HepG2 (cell line): ENCODE results near the gene NCBP2. TPM values are rescaled to one million over a fixed set of nuclear protein-coding genes. Genes with fewer than 3 reads are reported as not detected.
A peak's percentile ranks its signal among the peaks of the same experiment; 100 is the strongest.

ENCODE experiments used
- DR1 ChIP-seq: sonication (generic); formaldehyde crosslinking; IDR thresholded peaks from 2 replicates; pipeline ENCODE4 v1.8.0; 2021; ENCODE audit warnings: mild to moderate bottlenecking, missing genetic modification reagents, inconsistent platforms
- FOXJ3 ChIP-seq: sonication (generic); formaldehyde crosslinking; IDR thresholded peaks from 2 replicates; pipeline ENCODE4 v1.4.0; 2020; ENCODE audit warnings: missing genetic modification reagents, mild to moderate bottlenecking, borderline replicate concordance
- PPARG ChIP-seq: conservative IDR thresholded peaks from 2 replicates; pipeline ENCODE4 v1.6.1; 2016; ENCODE audit warnings: missing biosample characterization, missing genetic modification reagents
- RXRA ChIP-seq: sonication (generic); formaldehyde crosslinking; IDR thresholded peaks from 2 replicates; pipeline ENCODE4 v1.5.1; 2020; ENCODE audit warnings: missing genetic modification reagents
- SALL2 ChIP-seq: sonication (generic); formaldehyde crosslinking; IDR thresholded peaks from 2 replicates; pipeline ENCODE4 v1.8.1; 2023; ENCODE audit warnings: mild to moderate bottlenecking, missing genetic modification reagents, inconsistent platforms
- SETDB1 ChIP-seq: sonication (generic); formaldehyde crosslinking; IDR thresholded peaks from 2 replicates; pipeline ENCODE4 v1.5.1; 2020; ENCODE audit warnings: missing genetic modification reagents, mild to moderate bottlenecking, borderline replicate concordance
- SKI ChIP-seq: fragments of 450-650 bp; IDR thresholded peaks from one replicate; pipeline ENCODE4 v1.6.1; 2018; ENCODE audit warnings: mild to moderate bottlenecking; ENCODE audit not compliant: partially characterized antibody
- TBX2 ChIP-seq: sonication (generic); formaldehyde crosslinking; IDR thresholded peaks from 2 replicates; pipeline ENCODE4 v1.5.0; 2020; ENCODE audit warnings: missing genetic modification reagents, mild to moderate bottlenecking, borderline replicate concordance
- ZEB1 ChIP-seq: IDR thresholded peaks from 2 replicates; pipeline ENCODE4 v1.6.1; 2012; ENCODE audit warnings: mild to moderate bottlenecking, low read depth, inconsistent platforms; ENCODE audit not compliant: insufficient replicate concordance
- ZIK1 ChIP-seq: sonication (generic); formaldehyde crosslinking; IDR thresholded peaks from 2 replicates; pipeline ENCODE4 v1.5.0; 2020; ENCODE audit warnings: mild to moderate bottlenecking, low read depth, missing genetic modification reagents, borderline replicate concordance
- ZNF225 ChIP-seq: sonication (generic); formaldehyde crosslinking; IDR thresholded peaks from 2 replicates; pipeline ENCODE4 v1.4.0; 2020; ENCODE audit warnings: mild to moderate bottlenecking, missing genetic modification reagents
- ZNF263 ChIP-seq: sonication (generic); formaldehyde crosslinking; IDR thresholded peaks from 2 replicates; pipeline ENCODE4 v1.4.0; 2020; ENCODE audit warnings: missing genetic modification reagents
- ZNF33B ChIP-seq: sonication (generic); formaldehyde crosslinking; IDR thresholded peaks from 2 replicates; pipeline ENCODE4 v1.5.1; 2020; ENCODE audit warnings: mild to moderate bottlenecking, missing genetic modification reagents
- ZNF572 ChIP-seq: sonication (generic); formaldehyde crosslinking; IDR thresholded peaks from 2 replicates; pipeline ENCODE4 v1.5.1; 2020; ENCODE audit warnings: mild to moderate bottlenecking, missing genetic modification reagents
- ZNF580 ChIP-seq: IDR thresholded peaks from 2 replicates; pipeline ENCODE4 v1.6.1; 2016; ENCODE audit warnings: low read depth, borderline replicate concordance
- ZNF605 ChIP-seq: sonication (generic); formaldehyde crosslinking; IDR thresholded peaks from 2 replicates; pipeline ENCODE4 v1.8.0; 2022; ENCODE audit warnings: mild to moderate bottlenecking, missing genetic modification reagents
- ZNF703 ChIP-seq: sonication (generic); formaldehyde crosslinking; IDR thresholded peaks from 2 replicates; pipeline ENCODE4 v1.5.1; 2020; ENCODE audit warnings: missing genetic modification reagents, mild to moderate bottlenecking, moderate library complexity, borderline replicate concordance
- ZNF788 ChIP-seq: sonication (generic); formaldehyde crosslinking; IDR thresholded peaks from 2 replicates; pipeline ENCODE4 v1.5.0; 2020; ENCODE audit warnings: mild to moderate bottlenecking, missing genetic modification reagents, borderline replicate concordance
- ZNF816 ChIP-seq: sonication (generic); formaldehyde crosslinking; IDR thresholded peaks from 2 replicates; pipeline ENCODE4 v1.8.0; 2022; ENCODE audit warnings: missing genetic modification reagents, mild to moderate bottlenecking, borderline replicate concordance
- polyA plus RNA-seq, 8 experiments: library from polyadenylated mRNA; depleted of rRNA in 3 of 8; stranded (reverse) in 7 of 8; unstranded in 1 of 8; fragments of >200 nt; fragmentation: Illumina TruSeq in 4 of 8; extraction: Trizol in 4 of 8; gene quantifications; 2 replicates each; pipeline versions ENCODE4 v1.2.1 to v1.2.3, GENCODE V29; 2011 to 2016; ENCODE audit warnings: low read depth in 4 of 8, missing spikeins in 1 of 8, mixed read lengths in 1 of 8; ENCODE audit not compliant: insufficient read depth in 1 of 8
- total RNA-seq, 5 experiments: library from RNA; depleted of rRNA; stranded (reverse); fragments of >200 nt; fragmentation: Illumina TruSeq; extraction: Trizol; gene quantifications; 2 replicates each; pipeline ENCODE4 v1.2.3, GENCODE V29; 2016; ENCODE audit warnings: low read depth in 1 of 5
- TF ChIP-seq, protein P1 (sequence below): sonication (generic); formaldehyde crosslinking; IDR thresholded peaks from 2 replicates; pipeline ENCODE4 v1.4.0; 2020; ENCODE audit warnings: missing genetic modification reagents
- TF ChIP-seq, protein P2 (sequence below): sonication (generic); formaldehyde crosslinking; IDR thresholded peaks from 2 replicates; pipeline ENCODE4 v1.8.0; 2022; ENCODE audit warnings: mild to moderate bottlenecking, missing genetic modification reagents, borderline replicate concordance
- TF ChIP-seq, protein P3 (sequence below): sonication (generic); formaldehyde crosslinking; IDR thresholded peaks from 2 replicates; pipeline ENCODE4 v1.4.0; 2020; ENCODE audit warnings: missing genetic modification reagents, mild to moderate bottlenecking, borderline replicate concordance

NCBP2 gene
- total and polyA plus RNA-seq, 2 of the 13 experiments (the other 11 are each of a cell fraction or from before 2014, with no cell fraction given) = 58.7 to 95.5 TPM

- TF ChIP-seq SETDB1 (CRISPR knock-in tag) (no peak), ZNF703 (CRISPR knock-in tag) (no peak), SKI (no peak), ZNF572 (CRISPR knock-in tag) (no peak), ZNF33B (CRISPR knock-in tag) (no peak), DR1 (no peak), ZNF816 (CRISPR knock-in tag) (0 out of 2 replicates have a peak, but pooled peaks have one; percentile 2), ZNF605 (no peak), ZNF263 (CRISPR knock-in tag) (no peak), PPARG (CRISPR knock-in tag) (no peak), ZNF580 (0 out of 2 replicates have a peak, but pooled peaks have one; percentile 16), ZIK1 (CRISPR knock-in tag) (no peak), TBX2 (no peak), ZEB1 (no peak), ZNF788 (CRISPR knock-in tag) (no peak), FOXJ3 (no peak), SALL2 (CRISPR knock-in tag) (no peak), RXRA (no peak), ZNF225 (no peak)
- TF ChIP-seq, protein P1, sequence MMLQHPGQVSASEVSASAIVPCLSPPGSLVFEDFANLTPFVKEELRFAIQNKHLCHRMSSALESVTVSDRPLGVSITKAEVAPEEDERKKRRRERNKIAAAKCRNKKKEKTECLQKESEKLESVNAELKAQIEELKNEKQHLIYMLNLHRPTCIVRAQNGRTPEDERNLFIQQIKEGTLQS (CRISPR knock-in tag) = no peak
- TF ChIP-seq, protein P2, sequence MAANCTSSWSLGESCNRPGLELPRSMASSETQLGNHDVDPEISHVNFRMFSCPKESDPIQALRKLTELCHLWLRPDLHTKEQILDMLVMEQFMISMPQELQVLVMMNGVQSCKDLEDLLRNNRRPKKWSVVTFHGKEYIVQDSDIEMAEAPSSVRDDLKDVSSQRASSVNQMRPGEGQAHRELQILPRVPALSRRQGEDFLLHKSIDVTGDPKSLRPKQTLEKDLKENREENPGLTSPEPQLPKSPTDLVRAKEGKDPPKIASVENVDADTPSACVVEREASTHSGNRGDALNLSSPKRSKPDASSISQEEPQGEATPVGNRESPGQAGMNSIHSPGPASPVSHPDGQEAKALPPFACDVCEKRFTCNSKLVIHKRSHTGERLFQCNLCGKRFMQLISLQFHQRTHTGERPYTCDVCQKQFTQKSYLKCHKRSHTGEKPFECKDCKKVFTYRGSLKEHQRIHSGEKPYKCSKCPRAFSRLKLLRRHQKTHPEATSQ (CRISPR knock-in tag) = 0 out of 2 replicates have a peak, but pooled peaks have one; percentile 36
- TF ChIP-seq, protein P3, sequence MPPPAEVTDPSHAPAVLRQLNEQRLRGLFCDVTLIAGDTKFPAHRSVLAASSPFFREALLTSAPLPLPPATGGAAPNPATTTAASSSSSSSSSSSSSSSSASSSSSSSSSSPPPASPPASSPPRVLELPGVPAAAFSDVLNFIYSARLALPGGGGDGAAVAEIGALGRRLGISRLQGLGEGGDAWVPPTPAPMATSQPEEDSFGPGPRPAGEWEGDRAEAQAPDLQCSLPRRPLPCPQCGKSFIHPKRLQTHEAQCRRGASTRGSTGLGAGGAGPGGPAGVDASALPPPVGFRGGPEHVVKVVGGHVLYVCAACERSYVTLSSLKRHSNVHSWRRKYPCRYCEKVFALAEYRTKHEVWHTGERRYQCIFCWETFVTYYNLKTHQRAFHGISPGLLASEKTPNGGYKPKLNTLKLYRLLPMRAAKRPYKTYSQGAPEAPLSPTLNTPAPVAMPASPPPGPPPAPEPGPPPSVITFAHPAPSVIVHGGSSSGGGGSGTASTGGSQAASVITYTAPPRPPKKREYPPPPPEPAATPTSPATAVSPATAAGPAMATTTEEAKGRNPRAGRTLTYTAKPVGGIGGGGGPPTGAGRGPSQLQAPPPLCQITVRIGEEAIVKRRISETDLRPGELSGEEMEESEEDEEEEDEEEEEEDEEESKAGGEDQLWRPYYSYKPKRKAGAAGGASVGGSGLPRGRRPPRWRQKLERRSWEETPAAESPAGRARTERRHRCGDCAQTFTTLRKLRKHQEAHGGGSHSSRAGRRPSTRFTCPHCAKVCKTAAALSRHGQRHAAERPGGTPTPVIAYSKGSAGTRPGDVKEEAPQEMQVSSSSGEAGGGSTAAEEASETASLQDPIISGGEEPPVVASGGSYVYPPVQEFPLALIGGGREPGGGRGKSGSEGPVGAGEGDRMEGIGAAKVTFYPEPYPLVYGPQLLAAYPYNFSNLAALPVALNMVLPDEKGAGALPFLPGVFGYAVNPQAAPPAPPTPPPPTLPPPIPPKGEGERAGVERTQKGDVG (CRISPR knock-in tag) = no peak
These were observed 22.9 kb upstream of the NCBP2 start (continued) for GRCh38 chr3:196965112-196965803.
